K562 treated with DMSO at 1 percent for 4 hours (cell line): Measurements from ENCODE around the gene RND2. TPM values are rescaled to one million over a fixed set of nuclear protein-coding genes. Genes with fewer than 3 reads are reported as not detected.

Experiments
- total RNA-seq: library from RNA; unstranded; fragments of 300-600 nt; gene quantifications from 2 replicates; pipeline ENCODE4 v1.2.3, GENCODE V29; 2022; ENCODE audit not compliant: insufficient read depth

Gene RND2
- 2.1 and 2.3 TPM in 2 replicates for total RNA-seq

GRCh38 chr17:43024407-43025289, at the start of gene RND2:
RND2 (plus strand) TSS chr17:43025231; CDS start chr17:43025348, 117 bp downstream.

GRCh38 chr17:42979511-42980273, 45.3 kb upstream of the RND2 start, which contains the start of gene PTGES3L:
PTGES3L (minus strand) TSS chr17:42980080; CDS start chr17:42980053, 27 bp downstream.

GRCh38 chr17:42980274-42980765, 44.7 kb upstream of the RND2 start, which contains the start of gene RUNDC1:
RUNDC1 (plus strand) TSS chr17:42980565; CDS start chr17:42980577, 12 bp downstream.

GRCh38 chr17:42997984-42998938, 26.8 kb upstream of the RND2 start, which contains the start of gene RPL27:
RPL27 (plus strand) TSS chr17:42998419; CDS start chr17:42998751, 332 bp downstream.

GRCh38 chr17:43006639-43007551, 18.1 kb upstream of the RND2 start, which contains the start of gene IFI35:
IFI35 (plus strand) TSS chr17:43006784; CDS start chr17:43006948, 164 bp downstream.

GRCh38 chr17:43021741-43022512, 3.1 kb upstream of the RND2 start, which contains the start of gene VAT1:
VAT1 (minus strand) TSS chr17:43022385; CDS start chr17:43022322, 63 bp downstream.

Other genes with a start within 250 kb of the RND2 start
- gene WNK4, start 244.6 kb upstream of the RND2 start, total RNA-seq = 5.5 and 14.0 TPM in 2 replicates
- gene COA3, start 226.5 kb upstream of the RND2 start, total RNA-seq = 45.6 and 46.7 TPM in 2 replicates
- gene CNTD1, start 226.4 kb upstream of the RND2 start, total RNA-seq = not detected in 2 replicates
- gene BECN1, start 200.9 kb upstream of the RND2 start, total RNA-seq = 32.0 and 36.7 TPM in 2 replicates
- 90.8 and 94.0 TPM in 2 replicates for gene PSME3, start 191.8 kb upstream of the RND2 start, total RNA-seq
- gene AOC2, start 180.7 kb upstream of the RND2 start, total RNA-seq = 6.7 and 7.0 TPM in 2 replicates
- gene AOC3, start 174.0 kb upstream of the RND2 start, total RNA-seq = 3.9 and 5.9 TPM in 2 replicates
- gene G6PC1, start 124.4 kb upstream of the RND2 start, total RNA-seq = not detected in 2 replicates
- gene AARSD1, start 60.8 kb upstream of the RND2 start, total RNA-seq = 25.6 and 25.8 TPM in 2 replicates
- 3.6 and 5.7 TPM in 2 replicates for gene PTGES3L, start 45.2 kb upstream of the RND2 start, total RNA-seq
- 8.2 and 10.7 TPM in 2 replicates for gene RUNDC1, start 44.7 kb upstream of the RND2 start, total RNA-seq
- 5,237 and 5,369 TPM in 2 replicates for gene RPL27, start 26.8 kb upstream of the RND2 start, total RNA-seq
- gene IFI35, start 18.4 kb upstream of the RND2 start, total RNA-seq = 27.4 and 35.9 TPM in 2 replicates
- 415 and 432 TPM in 2 replicates for gene VAT1, start 2.8 kb upstream of the RND2 start, total RNA-seq
- 35.9 and 42.0 TPM in 2 replicates for gene BRCA1, start 100.1 kb downstream of the RND2 start, total RNA-seq
- gene NBR1, start 146.0 kb downstream of the RND2 start, total RNA-seq = 40.4 and 40.7 TPM in 2 replicates
- 0.23 TPM in 1 of 2 replicates, not detected in the other for gene TMEM106A, start 186.6 kb downstream of the RND2 start, total RNA-seq
- 2.1 TPM in 1 of 2 replicates, not detected in the other for gene CCDC200, start 203.4 kb downstream of the RND2 start, total RNA-seq
- not detected in 2 replicates for gene RNU2-1, start 208.7 kb downstream of the RND2 start, total RNA-seq